Pancreas (tissue), 10 donors: ENCODE measurements around the gene ZNF608. TPM values are rescaled to one million over a fixed set of nuclear protein-coding genes. Genes with fewer than 3 reads are reported as not detected.

Experiments
- ATAC-seq, 4 donors: fragments of 200-7000 bp; cut with Tn5 transposase; one replicate each; pipeline versions ENCODE4 v1.8.0 to v1.9.1; 2020; ENCODE audit warnings: mild to moderate bottlenecking in 4 of 4, moderate library complexity in 4 of 4
- DNase-seq, 6 donors: peaks; one replicate each; pipeline ENCODE4 v3.0.0-alpha.2; 2020
- FAIRE-seq: peaks from 2 replicates; lab custom pipeline; 2012; peaks lifted over from hg19 to GRCh38; lab: Jason Lieb, UNC
- H3K27ac ChIP-seq, 4 donors: fragments of 200-600 bp; sonication (generic); 1 replicate in 3 of 4; 2 replicates in 1 of 4; pipeline versions ENCODE4 v1.5.0 to v1.8.0; 2020
- H3K27me3 ChIP-seq, 4 donors: fragments of 200-600 bp; one replicate each; pipeline ENCODE4 v1.8.0; 2021
- H3K36me3 ChIP-seq, 3 donors: fragments of 200-600 bp; sonication (generic) in 1 of 3; one replicate each; pipeline versions ENCODE4 v1.5.0 to v1.8.0; 2020 to 2021
- H3K4me1 ChIP-seq, 3 donors: fragments of 200-600 bp; one replicate each; pipeline ENCODE4 v1.8.0; 2021
- H3K4me3 ChIP-seq, 4 donors: fragments of 200-600 bp; sonication (generic) in 2 of 4; one replicate each; pipeline versions ENCODE4 v1.5.0 to v1.8.0; 2020 to 2021
- H3K9me3 ChIP-seq, 4 donors: fragments of 200-600 bp; one replicate each; pipeline ENCODE4 v1.8.0; 2021
- WGBS, 2 donors: extraction: QIAGEN DNeasy Blood & Tissue Kit; methylation state at CpG; one replicate each; pipeline ENCODE4 v1.1.7; 2013; 5-methylcytosine and 5-hydroxymethylcytosine counted together
- intact Hi-C, 3 donors: fragments of 100-400 bp; cut with DNase I; formaldehyde crosslinking; loops; one replicate each; pipeline versions ENCODE4 v1.11.1 to v1.14.2; 2022
- polyA plus RNA-seq, 2 donors: library from polyadenylated mRNA; stranded (reverse); fragments of 200-250 nt; gene quantifications; one replicate each; pipeline ENCODE4 v1.2.3, GENCODE V29; 2013
- total RNA-seq, 6 donors: library from RNA; stranded (reverse); fragmentation: NEBNext Ultra II Directional in 4 of 6; extraction: Animal tissue kit (Norgen Biotek cat#: 25700) in 4 of 6; gene quantifications; one replicate each; pipeline versions ENCODE4 v1.2.1 to v1.2.4, GENCODE V29; 2021 to 2023
- TF ChIP-seq, protein P1 (sequence below), 4 donors: fragments of 200-600 bp; sonication (generic) in 3 of 4; IDR thresholded peaks; one replicate each; pipeline versions ENCODE4 v1.5.0 to v1.8.0; 2021; ENCODE audit warnings: antibody characterized with exemption in 4 of 4
- donor health status: healthy with polysubstance abuse.
- donor health status: DM: no; HTN: no; CAD: no; lungs with moderate emphysema.
- donor health status: DM: no; HTN: no; CAD: no.
- donor health status: control.
- donor health status: control.
- donor health status: Bipolar disorder and iron deficiency.
- donor health status: DM: yes; HTN: yes; CAD: no.
- donor health status: DM: no; HTN: no; CAD: no.
- donor health status: DM: no; HTN: no; CAD: no.
- donor health status: DM: yes; HTN: yes; CAD: no.

The ZNF608 gene
- total and polyA plus RNA-seq, 8 donors = 9.3 to 21.6 (median 12.3) TPM

DNA sequence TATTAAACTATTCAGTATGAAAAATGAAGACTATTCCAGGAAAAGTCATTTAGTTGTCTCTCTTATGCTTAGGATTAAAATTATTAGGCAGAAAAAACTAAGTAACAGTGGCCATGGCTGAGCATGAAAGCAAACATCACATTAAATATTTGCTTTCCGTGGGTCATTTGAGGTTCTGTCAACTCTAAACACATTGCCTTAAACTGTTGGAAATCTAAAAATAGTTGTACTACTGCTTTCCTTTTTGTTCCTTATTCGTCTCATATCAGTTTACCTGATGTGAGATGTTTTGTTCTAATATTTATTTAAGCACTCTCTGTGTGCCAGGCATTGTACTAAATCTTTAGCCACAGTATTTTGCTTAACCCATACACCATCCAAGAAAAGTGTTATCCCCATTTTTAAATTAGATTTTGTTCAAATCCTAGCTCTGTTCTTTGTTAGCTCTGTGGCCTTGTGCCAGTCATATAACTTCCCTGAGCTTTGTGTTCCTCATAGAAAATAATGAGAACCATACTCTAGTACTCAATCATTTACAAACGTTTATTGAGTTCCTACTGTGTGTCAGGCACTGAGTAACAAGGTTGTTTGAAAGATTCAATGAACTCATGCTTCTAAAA is 18.7 kb upstream of the ZNF608 start:
- no peaks in the 10 kb centered on the region for H3K27me3 ChIP-seq
- no peaks in the 10 kb centered on the region for H3K9me3 ChIP-seq
- ATAC-seq = peak; percentile 68 to 96 (median 88)
- H3K4me1 ChIP-seq = peaks cover 0 to 12% (median 6%) of the 10 kb centered on the region in 3 donors
- DNase-seq = no peak
- H3K4me3 ChIP-seq = no peak overlapping the region
- WGBS, 2 donors = 2 to 5% methylated on average over 3 of the region's 3 CpGs
- intact Hi-C loops = no loop called here
- peak; percentile 34 for FAIRE-seq
- no peaks in the 10 kb centered on the region for H3K36me3 ChIP-seq
- no peak overlapping the region for H3K27ac ChIP-seq
- TF ChIP-seq, protein P1, sequence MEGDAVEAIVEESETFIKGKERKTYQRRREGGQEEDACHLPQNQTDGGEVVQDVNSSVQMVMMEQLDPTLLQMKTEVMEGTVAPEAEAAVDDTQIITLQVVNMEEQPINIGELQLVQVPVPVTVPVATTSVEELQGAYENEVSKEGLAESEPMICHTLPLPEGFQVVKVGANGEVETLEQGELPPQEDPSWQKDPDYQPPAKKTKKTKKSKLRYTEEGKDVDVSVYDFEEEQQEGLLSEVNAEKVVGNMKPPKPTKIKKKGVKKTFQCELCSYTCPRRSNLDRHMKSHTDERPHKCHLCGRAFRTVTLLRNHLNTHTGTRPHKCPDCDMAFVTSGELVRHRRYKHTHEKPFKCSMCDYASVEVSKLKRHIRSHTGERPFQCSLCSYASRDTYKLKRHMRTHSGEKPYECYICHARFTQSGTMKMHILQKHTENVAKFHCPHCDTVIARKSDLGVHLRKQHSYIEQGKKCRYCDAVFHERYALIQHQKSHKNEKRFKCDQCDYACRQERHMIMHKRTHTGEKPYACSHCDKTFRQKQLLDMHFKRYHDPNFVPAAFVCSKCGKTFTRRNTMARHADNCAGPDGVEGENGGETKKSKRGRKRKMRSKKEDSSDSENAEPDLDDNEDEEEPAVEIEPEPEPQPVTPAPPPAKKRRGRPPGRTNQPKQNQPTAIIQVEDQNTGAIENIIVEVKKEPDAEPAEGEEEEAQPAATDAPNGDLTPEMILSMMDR (IDR thresholded peaks at IDR 0.05) = no peak

DNA sequence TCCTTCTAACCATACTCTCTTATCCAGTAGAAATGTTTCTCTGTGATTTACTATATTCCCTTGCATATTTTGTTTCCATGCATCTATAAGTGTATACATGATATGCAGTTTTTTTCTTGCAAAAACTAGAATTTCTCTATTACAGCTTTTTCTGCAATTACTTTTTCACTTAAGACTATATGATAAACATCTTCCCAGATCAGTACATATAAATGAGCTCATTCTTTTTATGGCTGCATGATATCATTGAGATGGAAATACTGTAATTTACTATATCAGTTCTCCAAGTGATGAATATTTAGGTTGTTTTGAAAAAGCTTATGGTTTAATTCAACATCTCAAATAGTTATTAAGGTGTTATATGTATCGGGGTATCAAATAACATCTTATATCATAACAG is 18.1 kb upstream of the ZNF608 start:
- peaks cover 0 to 12% (median 6%) of the 10 kb centered on the region in 3 donors for H3K4me1 ChIP-seq
- no peak overlapping the region for H3K27ac ChIP-seq
- TF ChIP-seq, protein P1 (IDR thresholded peaks at IDR 0.05) = no peak
- intact Hi-C loops = no loop called here
- no peaks in the 10 kb centered on the region for H3K9me3 ChIP-seq
- ATAC-seq (no peak), FAIRE-seq (no peak), DNase-seq (no peak)
- H3K4me3 ChIP-seq = no peak overlapping the region
- WGBS, 2 donors = 59 to 62% methylated on average over 1 of the region's 1 CpG
- no peaks in the 10 kb centered on the region for H3K27me3 ChIP-seq
- no peaks in the 10 kb centered on the region for H3K36me3 ChIP-seq

DNA sequence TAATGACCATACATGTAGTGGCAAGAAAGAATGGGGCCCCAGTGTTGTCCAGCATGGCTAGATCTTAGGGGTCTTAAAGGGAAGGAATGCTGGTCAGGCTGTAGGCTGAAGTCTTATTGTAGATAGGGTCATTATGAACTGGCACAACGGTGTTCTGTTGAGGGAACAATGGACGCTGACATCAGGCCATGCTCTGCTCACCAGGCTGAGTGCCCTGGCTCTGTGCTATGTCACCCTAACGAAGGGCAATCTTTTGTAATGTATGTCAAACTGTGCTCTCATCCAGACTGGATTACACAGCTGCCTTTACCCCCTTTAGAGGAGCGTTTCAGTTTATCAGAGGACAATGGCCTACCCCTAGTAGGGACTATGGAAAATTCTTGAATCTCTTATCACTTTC is 14.6 kb upstream of the ZNF608 start:
- no peak for DNase-seq
- intact Hi-C loops = no loop called here
- Histone ChIP-seq H3K4me1 (peaks cover 0 to 12% (median 6%) of the 10 kb centered on the region in 3 donors), H3K27ac (no peak overlapping the region), H3K36me3 (no peaks in the 10 kb centered on the region), H3K27me3 (no peaks in the 10 kb centered on the region), H3K4me3 (no peak overlapping the region), H3K9me3 (no peaks in the 10 kb centered on the region)
- ATAC-seq = no peak
- 84 to 87% methylated on average over 4 of the region's 4 CpGs for WGBS, 2 donors
- TF ChIP-seq, protein P1 (IDR thresholded peaks at IDR 0.05) = no peak
- no peak for FAIRE-seq

DNA sequence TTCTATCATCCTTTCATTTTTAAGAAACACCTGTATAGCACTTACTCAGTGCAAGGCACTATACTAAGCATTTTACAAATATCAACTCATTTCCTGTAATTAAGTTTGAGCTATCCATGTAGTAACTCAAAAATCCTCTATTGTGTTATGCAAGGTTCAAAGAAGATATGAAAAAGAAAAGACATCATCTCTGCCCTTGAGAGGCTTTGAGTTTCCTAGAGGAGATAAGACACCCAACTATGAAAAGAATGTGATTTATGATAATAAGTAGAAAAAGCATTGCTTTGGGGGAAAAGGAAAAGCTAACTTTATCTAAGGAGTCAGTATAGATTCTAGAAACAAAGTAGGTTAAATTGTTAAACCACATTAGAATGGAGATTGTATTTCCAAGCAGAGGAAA is 14.2 kb upstream of the ZNF608 start:
- intact Hi-C loops = no loop called here
- no peaks in the 10 kb centered on the region for H3K27me3 ChIP-seq
- H3K4me1 ChIP-seq = peaks cover 0 to 11% (median 6%) of the 10 kb centered on the region in 3 donors
- FAIRE-seq (no peak), ATAC-seq (no peak), DNase-seq (no peak)
- H3K27ac ChIP-seq = no peak overlapping the region
- H3K36me3 ChIP-seq = no peaks in the 10 kb centered on the region
- no peak overlapping the region for H3K4me3 ChIP-seq
- TF ChIP-seq, protein P1 (IDR thresholded peaks at IDR 0.05) = no peak
- no peaks in the 10 kb centered on the region for H3K9me3 ChIP-seq

DNA sequence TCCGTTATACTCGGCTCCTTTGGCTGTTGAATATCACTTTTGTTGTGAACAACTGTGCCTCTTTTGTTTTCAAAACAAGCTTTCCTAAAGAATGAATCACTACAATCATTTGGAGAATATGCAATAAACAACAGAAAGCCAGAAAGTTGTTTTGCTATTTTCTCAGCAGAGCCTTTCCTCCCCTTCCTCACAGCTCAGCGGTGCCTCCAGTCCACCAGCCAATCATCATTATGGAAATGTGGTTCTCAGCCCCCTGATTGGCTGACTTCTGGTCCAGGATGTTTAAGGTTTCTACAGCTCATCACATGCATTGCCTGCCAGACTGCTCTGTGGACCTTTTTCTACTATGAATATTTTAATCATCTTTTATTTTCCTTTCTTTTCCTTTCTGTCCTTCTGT is 9.1 kb upstream of the ZNF608 start:
- Histone ChIP-seq H3K9me3 (no peaks in the 10 kb centered on the region), H3K4me3 (no peak overlapping the region), H3K27me3 (no peaks in the 10 kb centered on the region), H3K4me1 (no peaks in the 10 kb centered on the region), H3K36me3 (no peaks in the 10 kb centered on the region), H3K27ac (no peak overlapping the region)
- FAIRE-seq (no peak), DNase-seq (no peak), ATAC-seq (peak in 1 of 4 donors; percentile 53)
- intact Hi-C loops = no loop called here
- WGBS, 2 donors = 70 to 78% methylated on average over 3 of the region's 3 CpGs
- TF ChIP-seq, protein P1 (IDR thresholded peaks at IDR 0.05) = no peak
